HCT116 (cell line): Measurements from ENCODE around the gene NDUFS6. TPM values are rescaled to one million over a fixed set of nuclear protein-coding genes. Genes with fewer than 3 reads are reported as not detected.

Experiments
- ATAC-seq: fragments of 200-7000 bp; cut with Tn5 transposase; 2 replicates; pipeline ENCODE4 v1.9.1; 2020; ENCODE audit warnings: mild to moderate bottlenecking, moderate library complexity
- BruUV-seq: library from RNA; stranded (reverse); fragments of 400-500 nt; replicated peaks from 2 replicates; lab custom pipeline; 2021; lab: Mats Ljungman, UMichigan
- CTCF ChIA-PET: fragments of 300-600 bp; sonication (Branson Sonifier 250); formaldehyde crosslinking; loops from one replicate; lab custom pipeline; 2021; ENCODE audit warnings: antibody characterized with exemption; lab: Charles Lee
- POLR2A ChIA-PET: fragments of 300-600, 350-600 bp; sonication (Branson Sonifier 250); formaldehyde crosslinking; loops from one replicate; lab custom pipeline; 2021; ENCODE audit warnings: antibody characterized with exemption; lab: Charles Lee
- RAD21 ChIA-PET, 2 experiments: fragments of 300-600 bp; sonication (Branson Sonifier 250); formaldehyde crosslinking; loops; one replicate each; lab custom pipeline; 2023; ENCODE audit warnings: low total read pairs in 2 of 2; ENCODE audit not compliant: uncharacterized antibody in 2 of 2, unreplicated experiment in 2 of 2, low non-redundant PET in 1 of 2; lab: Charles Lee
- DNase-seq: peaks from one replicate; pipeline ENCODE4 v3.0.0-alpha.2; 2010; ENCODE audit warnings: low read depth, low spot score
- H2AFZ ChIP-seq: fragments of 200-600 bp; shearing (Covaris generic), sonication (generic); 2 replicates; pipeline ENCODE4 v1.6.1; 2017; ENCODE audit warnings: low read depth, mixed run types, mixed read lengths, antibody characterized with exemption, low read length; ENCODE audit not compliant: poor library complexity, severe bottlenecking
- H3K27ac ChIP-seq: 2 replicates; pipeline ENCODE4 v1.5.1; 2012; ENCODE audit warnings: low read depth, low read length
- H3K27me3 ChIP-seq: fragments of 200-600 bp; sonication (generic); 2 replicates; pipeline ENCODE4 v1.6.1; 2016; ENCODE audit warnings: mixed run types, low read length, mixed read lengths; ENCODE audit not compliant: insufficient read depth
- H3K36me3 ChIP-seq, 2 experiments: fragments of 200-500 bp in 1 of 2; fragments of 200-600 bp in 1 of 2; sonication (Bioruptor generic) in 1 of 2; sonication (generic) in 1 of 2; 2 replicates each; pipeline versions ENCODE4 v1.5.1 to v1.6.1; 2014 to 2016; ENCODE audit warnings: low read length in 2 of 2, inconsistent platforms in 1 of 2, mixed read lengths in 1 of 2, mixed run types in 1 of 2; ENCODE audit not compliant: insufficient read depth in 2 of 2, control insufficient read depth in 1 of 2
- H3K4me1 ChIP-seq, 2 experiments: fragments of 200-600 bp in 1 of 2; sonication (generic) in 1 of 2; 2 replicates each; pipeline versions ENCODE4 v1.5.1 to v1.6.1; 2012 to 2017; ENCODE audit warnings: low read length in 2 of 2, inconsistent platforms in 1 of 2, mild to moderate bottlenecking in 1 of 2, mixed read lengths in 1 of 2, mixed run types in 1 of 2, moderate library complexity in 1 of 2; ENCODE audit not compliant: insufficient read depth in 2 of 2, control insufficient read depth in 1 of 2
- H3K4me2 ChIP-seq: fragments of 200-600 bp; sonication (generic); 2 replicates; pipeline ENCODE4 v1.6.1; 2017; ENCODE audit warnings: mixed run types, low read length, mixed read lengths
- H3K4me3 ChIP-seq, 2 experiments: fragments of 200-600 bp in 1 of 2; sonication (generic) in 1 of 2; replicated peaks in 1 of 2; 2 replicates each; pipeline ENCODE4 v1.5.1; 2011 to 2016; ENCODE audit warnings: low read length in 2 of 2, control low read depth in 1 of 2, low read depth in 1 of 2, mild to moderate bottlenecking in 1 of 2, mixed read lengths in 1 of 2, mixed run types in 1 of 2
- H3K79me2 ChIP-seq: fragments of 200-600 bp; sonication (generic); 2 replicates; pipeline ENCODE4 v1.6.1; 2017; ENCODE audit warnings: mild to moderate bottlenecking, mixed run types, low read length, moderate library complexity, mixed read lengths; ENCODE audit not compliant: insufficient read depth
- H3K9ac ChIP-seq: fragments of 200-600 bp; sonication (generic); 2 replicates; pipeline ENCODE4 v1.6.1; 2016; ENCODE audit warnings: low read length, mixed read lengths
- H3K9me2 ChIP-seq: fragments of 200-600 bp; sonication (generic), shearing (Covaris generic); 2 replicates; pipeline ENCODE4 v1.6.1; 2017; ENCODE audit warnings: mixed run types, mild to moderate bottlenecking, moderate library complexity; ENCODE audit not compliant: insufficient read depth
- H3K9me3 ChIP-seq, 2 experiments: fragments of 200-500 bp in 1 of 2; fragments of 200-600 bp in 1 of 2; sonication (Bioruptor generic) in 1 of 2; sonication (generic) in 1 of 2; 2 replicates each; pipeline ENCODE4 v1.6.1; 2014 to 2017; ENCODE audit warnings: low read length in 2 of 2, mixed read lengths in 2 of 2, inconsistent platforms in 1 of 2, low read depth in 1 of 2, mild to moderate bottlenecking in 1 of 2, mixed run types in 1 of 2, moderate library complexity in 1 of 2; ENCODE audit not compliant: control insufficient read depth in 1 of 2, insufficient read depth in 1 of 2
- H4K20me1 ChIP-seq: fragments of 200-600 bp; sonication (generic), shearing (Covaris generic); 2 replicates; pipeline ENCODE4 v1.6.1; 2017; ENCODE audit warnings: mixed run types, mild to moderate bottlenecking, moderate library complexity; ENCODE audit not compliant: insufficient read depth
- ATF3 ChIP-seq: IDR thresholded peaks from 2 replicates; pipeline ENCODE4 v1.6.1; 2012
- CTCF ChIP-seq, 3 experiments: fragments of 200-600 bp in 1 of 3; sonication (generic) in 1 of 3; IDR thresholded peaks in 2 of 3; conservative IDR thresholded peaks in 1 of 3; 2 replicates each; pipeline ENCODE4 v1.5.1; 2012 to 2017; ENCODE audit warnings: low read depth in 2 of 3, low read length in 2 of 3, antibody characterized with exemption in 1 of 3, borderline replicate concordance in 1 of 3, control low read depth in 1 of 3, mild to moderate bottlenecking in 1 of 3, mixed read lengths in 1 of 3, mixed run types in 1 of 3, moderate library complexity in 1 of 3; ENCODE audit not compliant: insufficient read depth in 1 of 3
- EGR1 ChIP-seq: IDR thresholded peaks from 2 replicates; pipeline ENCODE4 v1.6.1; 2012; ENCODE audit warnings: low read depth
- EZH2 ChIP-seq: fragments of 200-600 bp; sonication (generic); IDR thresholded peaks from 2 replicates; pipeline ENCODE4 v1.6.1; 2017; ENCODE audit warnings: antibody characterized with exemption, mixed run types
- JUND ChIP-seq: IDR thresholded peaks from 2 replicates; pipeline ENCODE4 v1.6.1; 2012
- MAX ChIP-seq: IDR thresholded peaks from 2 replicates; pipeline ENCODE4 v1.6.1; 2012
- POLR2AphosphoS5 ChIP-seq: IDR thresholded peaks from 2 replicates; pipeline ENCODE4 v1.6.1; 2011; ENCODE audit warnings: mild to moderate bottlenecking, low read depth, low read length, moderate library complexity
- RAD21 ChIP-seq: IDR thresholded peaks from 2 replicates; pipeline ENCODE4 v1.6.1; 2012; ENCODE audit warnings: low read depth, mild to moderate bottlenecking
- SIN3A ChIP-seq: IDR thresholded peaks from 2 replicates; pipeline ENCODE4 v1.6.1; 2012; ENCODE audit warnings: low read depth
- SP1 ChIP-seq: IDR thresholded peaks from 2 replicates; pipeline ENCODE4 v1.6.1; 2012; ENCODE audit warnings: low read depth
- SRF ChIP-seq: IDR thresholded peaks from 2 replicates; pipeline ENCODE4 v1.6.1; 2012; ENCODE audit warnings: low read depth
- TCF7L2 ChIP-seq: IDR thresholded peaks from 2 replicates; pipeline ENCODE4 v1.7.0; 2011; ENCODE audit warnings: borderline replicate concordance, inconsistent platforms; ENCODE audit not compliant: insufficient read depth, insufficient read length; ENCODE audit errors: extremely low read depth
- YY1 ChIP-seq: IDR thresholded peaks from 2 replicates; pipeline ENCODE4 v1.6.1; 2011; ENCODE audit warnings: low read length, low read depth, moderate library complexity, mild to moderate bottlenecking; ENCODE audit not compliant: insufficient replicate concordance; ENCODE audit errors: extremely low read depth
- ZFX ChIP-seq: fragments of 450-650 bp; IDR thresholded peaks from 2 replicates; pipeline ENCODE4 v1.6.1; 2017
- ZNF274 ChIP-seq: fragments of 200-500 bp; sonication (Bioruptor generic); IDR thresholded peaks from 2 replicates; pipeline ENCODE4 v1.6.1; 2014; ENCODE audit warnings: mild to moderate bottlenecking, low read depth, low read length, inconsistent platforms
- intact Hi-C: fragments of 100-400 bp; cut with micrococcal nuclease; formaldehyde crosslinking; loops from 2 replicates; pipeline ENCODE4 v1.10.0; 2022
- total RNA-seq: library from RNA; stranded (reverse); gene quantifications from one replicate; pipeline ENCODE4 v1.2.1, GENCODE V29; 2021; ENCODE audit not compliant: unreplicated experiment

The NDUFS6 gene
- total RNA-seq, 1 experiment from 2014 or later: 43.8 TPM

- Histone ChIP-seq H3K4me2 (no peak overlapping the region), H3K4me1 (peaks cover 0 to 10% of the 10 kb centered on the region in 2 experiments; a peak in 2 of 4 replicates), H3K27me3 (no peaks in the 10 kb centered on the region), H3K27ac (no peak overlapping the region), H3K9ac (no peak overlapping the region), H3K9me3 (no peaks in the 10 kb centered on the region), H4K20me1 (no peaks in the 10 kb centered on the region), H3K4me3 (no peak overlapping the region), H3K36me3 (no peaks in the 10 kb centered on the region), H3K79me2 (no peaks in the 10 kb centered on the region), H3K9me2 (no peaks in the 10 kb centered on the region), H2AFZ (no peak overlapping the region)
- ChIA-PET POLR2A (no interaction called here), RAD21 (no interaction called here), CTCF (no interaction called here)
- no peak for DNase-seq
- no peak for TF ChIP-seq ZFX
- no peak for TF ChIP-seq ATF3
- TF ChIP-seq MAX: no peak
- no peak for TF ChIP-seq SIN3A
- no peak for TF ChIP-seq EGR1
- TF ChIP-seq EZH2: no peak
- no peak for TF ChIP-seq SP1
- TF ChIP-seq JUND: no peak
- TF ChIP-seq TCF7L2: no peak
- no peak for TF ChIP-seq CTCF (IDR thresholded peaks at IDR 0.05 in 2 of 3, conservative IDR thresholded peaks at IDR 0.05 in 1 of 3; ENCODE audit: borderline replicate concordance in 1 of 3, insufficient read depth in 1 of 3, low read depth in 2 of 3, low read length in 2 of 3)
- no peak for TF ChIP-seq POLR2AphosphoS5
- TF ChIP-seq SRF: no peak
- TF ChIP-seq YY1: no peak
- no peak for TF ChIP-seq ZNF274
- TF ChIP-seq RAD21: no peak
- intact Hi-C loops: no loop called here
- BruUV-seq: no TSS peak
- ATAC-seq: no peak
These were observed 20.1 kb upstream of the NDUFS6 start for GRCh38 chr5:1781107-1781506.
